HG02678 (cell line): ENCODE measurements around the gene NAV2.

ENCODE experiments used
- ATAC-seq: cut with Tn5 transposase; IDR thresholded peaks from one replicate; pipeline ENCODE4 v1.9.1; 2021; ENCODE audit warnings: mild to moderate bottlenecking, moderate library complexity; ENCODE audit not compliant: unreplicated experiment

The NAV2 gene

GRCh38 chr11:19805376-19805775, 92.7 kb downstream of the NAV2 start:
- no peak for ATAC-seq

DNA sequence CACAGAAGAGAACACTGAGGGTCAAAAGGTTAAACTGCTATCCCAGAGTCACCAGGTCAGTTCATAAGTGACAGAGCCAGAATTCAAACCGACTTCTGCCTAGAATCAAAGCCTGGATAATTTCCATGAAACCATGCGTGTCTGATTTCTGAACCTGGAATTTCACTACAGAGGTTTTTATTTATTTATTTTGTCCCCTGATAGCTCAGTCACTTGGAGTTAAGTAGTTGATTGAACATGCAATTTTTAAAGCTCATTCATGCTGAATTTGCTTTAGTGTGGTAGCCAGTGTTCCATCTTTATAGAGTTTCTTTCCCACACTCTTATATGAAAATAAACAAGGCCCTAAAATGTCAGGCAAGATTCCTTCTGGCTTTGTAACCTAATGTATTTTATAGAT, 93.2 kb downstream of the NAV2 start:
- ATAC-seq: no peak

DNA sequence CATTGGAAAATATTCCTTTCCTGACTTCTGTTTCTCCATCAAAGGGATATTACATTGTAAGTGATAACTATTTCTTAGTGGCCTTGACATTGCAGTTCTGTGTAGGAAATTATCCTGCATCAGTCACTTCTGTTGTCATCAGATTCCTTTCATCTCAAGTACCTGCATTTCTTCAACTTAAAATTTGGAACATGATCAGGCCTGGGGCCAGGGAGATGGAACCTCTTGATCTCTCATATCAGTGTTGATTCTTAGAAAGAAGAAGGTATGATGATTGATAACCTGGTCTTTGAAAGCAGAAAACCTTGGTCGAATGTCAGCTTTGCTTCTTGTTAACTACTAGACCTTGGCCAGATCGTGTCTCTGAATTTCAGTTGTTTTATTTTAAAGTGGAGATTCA, 93.6 kb downstream of the NAV2 start:
- ATAC-seq: no peak

GRCh38 chr11:19808076-19808911, 95.7 kb downstream of the NAV2 start:
- ATAC-seq: no peak

DNA sequence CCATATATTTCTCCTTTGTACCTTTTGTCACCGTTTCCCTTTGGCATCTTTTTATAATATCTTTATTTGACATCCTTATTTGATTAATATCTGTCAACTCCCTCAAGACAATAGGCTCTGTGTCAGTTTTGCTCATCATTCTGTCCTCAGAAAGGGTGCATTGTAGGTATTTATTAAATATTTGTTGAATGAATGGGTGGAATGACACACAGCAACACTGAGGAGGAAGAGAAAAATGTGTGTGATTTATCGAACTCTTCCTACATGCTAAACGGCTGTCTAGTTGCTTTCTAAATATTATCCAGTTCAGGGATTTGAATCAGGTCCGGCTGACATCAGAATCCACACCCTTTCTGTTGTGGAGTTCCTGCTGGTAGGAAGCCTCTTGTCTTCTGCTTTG, 98.2 kb downstream of the NAV2 start:
- ATAC-seq: no peak

- no peak for ATAC-seq
These were observed 98.7 kb downstream of the NAV2 start for GRCh38 chr11:19811380-19811779.

- ATAC-seq: no peak
These were observed 99.5 kb downstream of the NAV2 start for GRCh38 chr11:19812096-19812495.

- ATAC-seq: no peak
These were observed 100.1 kb downstream of the NAV2 start for GRCh38 chr11:19812710-19813109.

GRCh38 chr11:19813158-19813879, 100.7 kb downstream of the NAV2 start:
- no peak for ATAC-seq

DNA sequence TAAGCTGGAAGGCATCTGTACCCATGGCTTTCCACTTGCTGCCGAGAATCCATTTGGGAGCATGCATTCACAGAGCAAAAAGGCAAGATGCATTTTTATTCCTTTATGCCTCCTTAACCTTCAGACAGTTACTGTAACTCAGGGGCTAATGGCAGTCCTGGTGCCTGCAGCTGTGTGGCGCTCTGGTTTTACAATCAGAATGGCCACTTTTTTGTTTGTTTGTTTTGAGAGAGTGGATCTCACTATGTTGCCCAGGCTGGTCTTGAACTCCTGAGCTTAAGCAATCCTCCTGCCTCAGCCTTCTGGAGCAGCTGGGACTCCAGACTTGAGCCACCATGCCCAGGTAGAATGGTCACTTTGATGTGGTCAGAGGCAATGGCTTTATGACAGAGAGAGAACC, 101.8 kb downstream of the NAV2 start:
- ATAC-seq: no peak

- ATAC-seq: no peak
These were observed 103.4 kb downstream of the NAV2 start for GRCh38 chr11:19816040-19816439.

DNA sequence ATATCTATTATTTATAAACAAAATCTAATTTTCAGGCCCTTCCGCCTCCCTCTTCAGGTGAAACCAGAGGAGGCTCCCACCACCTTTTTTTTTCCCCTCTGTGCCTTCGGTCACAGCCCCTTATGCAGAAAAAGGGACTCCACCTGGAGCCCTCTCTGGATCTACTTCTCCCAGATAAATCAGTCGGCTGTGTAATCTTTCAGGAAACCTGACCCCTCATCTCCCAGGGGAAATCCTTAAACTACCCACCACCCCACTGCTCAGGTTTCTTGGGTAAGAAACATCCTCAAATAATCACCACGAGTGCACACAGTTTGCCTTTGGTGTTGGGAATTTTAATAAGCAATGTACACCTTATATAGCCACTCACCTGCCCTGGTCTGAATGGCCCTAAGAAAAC, 104.2 kb downstream of the NAV2 start:
- no peak for ATAC-seq

DNA sequence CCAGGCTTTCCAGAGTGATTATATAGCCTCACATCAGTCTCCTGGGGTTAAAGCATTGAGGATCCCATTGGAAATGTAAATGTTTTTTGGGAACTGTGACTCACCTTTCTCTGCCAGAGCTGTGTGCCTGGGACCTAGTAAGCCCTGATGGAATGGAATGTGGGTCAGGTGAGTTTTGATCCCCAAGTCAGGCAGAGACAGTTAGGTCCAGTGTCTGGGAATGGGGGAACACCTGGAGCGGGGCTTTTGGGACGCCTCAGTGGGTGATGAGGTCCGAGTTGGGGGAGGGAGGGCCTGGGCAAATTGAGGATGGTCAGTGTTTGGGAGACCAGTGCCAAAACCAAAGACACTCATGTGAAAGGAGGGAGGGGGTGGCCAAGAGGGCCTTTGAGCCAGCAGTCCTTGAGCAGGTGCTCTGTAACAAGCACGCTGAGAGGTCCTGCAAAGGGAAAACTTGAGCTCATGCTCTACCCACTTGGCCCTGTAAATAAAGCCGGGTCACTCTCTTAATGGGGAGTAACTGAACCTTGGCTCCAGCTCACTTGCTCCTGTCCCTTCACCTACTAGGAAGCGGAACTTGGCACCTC, 104.7 kb downstream of the NAV2 start:
- no peak for ATAC-seq

GRCh38 chr11:19817870-19818269, 105.2 kb downstream of the NAV2 start:
- no peak for ATAC-seq

GRCh38 chr11:19818619-19819018, 106.0 kb downstream of the NAV2 start:
- no peak for ATAC-seq

DNA sequence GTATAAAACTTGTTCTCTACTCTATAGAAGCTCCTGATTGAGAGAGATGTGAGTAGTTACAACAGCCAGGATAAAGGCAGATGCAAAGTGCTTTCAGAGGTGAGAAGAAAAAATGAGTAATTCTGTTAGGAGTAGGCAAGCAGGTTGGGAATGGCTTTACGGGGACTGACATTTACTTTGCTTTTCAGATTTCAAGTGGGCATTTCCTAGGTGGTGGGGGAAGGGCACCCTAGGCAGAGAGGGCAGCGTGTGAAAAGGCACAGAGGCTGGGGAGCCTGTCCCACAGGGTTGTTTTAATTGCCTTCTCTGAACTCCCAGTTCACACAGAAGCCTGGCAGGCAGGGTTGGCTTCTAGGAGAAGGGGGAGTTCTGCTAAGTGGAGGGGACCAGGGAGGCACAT, 106.5 kb downstream of the NAV2 start:
- ATAC-seq: no peak

GRCh38 chr11:19820100-19820499, 107.5 kb downstream of the NAV2 start:
- ATAC-seq: no peak

DNA sequence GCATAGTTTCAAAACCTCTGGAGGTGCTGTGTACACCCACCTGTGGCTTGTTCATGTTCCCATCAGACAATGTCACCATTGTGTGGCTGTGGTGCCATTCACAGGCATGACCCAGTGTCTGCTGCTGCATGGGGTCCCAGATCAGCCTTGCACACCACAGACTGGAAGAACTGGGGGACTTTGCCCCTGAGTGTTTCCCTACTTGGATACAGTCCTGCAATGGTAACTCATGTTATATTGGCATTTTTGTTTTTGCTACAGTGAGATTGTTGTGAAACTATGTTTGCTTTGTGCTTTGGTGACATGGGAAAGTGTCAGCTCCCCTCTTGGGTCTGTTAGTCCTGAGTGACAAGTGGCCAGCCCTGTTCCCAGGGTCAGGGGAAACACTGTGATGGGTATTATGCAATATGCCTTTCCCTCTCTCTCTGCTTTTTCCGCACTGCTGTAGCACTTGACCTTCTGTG, 108.8 kb downstream of the NAV2 start:
- ATAC-seq: no peak

DNA sequence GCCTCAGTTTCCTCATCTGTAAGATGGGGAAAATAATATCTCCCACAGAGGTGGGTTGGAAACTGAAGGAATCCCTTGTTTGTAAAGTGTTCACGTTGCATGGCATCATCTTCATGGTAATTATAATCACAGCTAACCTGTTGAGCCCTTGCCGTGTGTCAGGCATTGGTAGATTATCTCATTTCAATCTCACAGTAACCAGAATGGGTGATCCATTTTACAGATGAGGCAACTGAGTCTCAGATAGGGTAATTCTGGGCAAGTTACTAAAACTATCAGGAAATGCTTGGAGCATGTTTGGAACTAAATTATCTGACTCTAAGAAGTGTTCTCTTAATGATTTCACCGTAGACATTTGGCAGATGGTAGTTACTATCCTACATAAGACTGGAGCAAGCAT, 109.4 kb downstream of the NAV2 start:
- ATAC-seq: no peak

DNA sequence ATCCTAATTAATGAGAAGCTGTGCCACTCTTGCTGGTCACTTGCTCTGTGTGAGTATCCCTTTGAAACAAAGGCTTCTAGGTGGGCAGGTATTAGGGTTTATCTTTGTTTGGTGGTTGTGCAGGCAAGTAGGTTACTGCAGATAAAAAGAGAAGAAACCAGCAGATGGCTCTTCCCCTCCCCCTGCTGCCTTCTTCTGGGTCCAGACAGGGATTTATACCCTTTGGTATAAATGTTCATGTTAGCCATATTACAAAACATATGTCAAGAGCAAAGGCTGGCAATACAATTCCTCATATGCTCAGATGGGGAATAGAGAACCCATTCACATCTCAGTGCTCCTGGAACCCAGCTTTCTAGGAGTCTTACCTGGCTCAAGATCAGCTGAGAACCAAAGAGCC, 109.9 kb downstream of the NAV2 start:
- ATAC-seq: no peak

DNA sequence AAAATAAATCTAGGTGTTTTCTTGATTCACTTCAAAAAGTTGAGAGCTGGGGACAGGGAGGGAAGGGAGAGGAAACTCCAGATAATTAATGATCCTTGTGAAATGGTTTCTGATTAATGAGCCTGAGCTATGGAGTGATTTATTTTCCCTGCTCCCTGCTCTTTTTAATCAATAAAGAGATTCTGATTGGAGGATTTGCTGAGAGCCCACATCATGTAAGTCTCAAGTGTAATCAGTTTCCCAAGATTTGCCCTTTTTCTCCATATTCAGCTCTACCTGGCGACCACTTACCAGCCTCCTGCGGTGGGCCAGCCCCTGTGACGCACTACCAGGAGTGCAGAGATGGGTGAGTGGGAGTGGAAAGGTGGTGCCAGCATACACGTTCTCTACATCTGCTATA, 114.0 kb downstream of the NAV2 start:
- ATAC-seq: no peak
